GM12878 (cell line): ENCODE results near the gene PHC3.

Experiments
- CREM ChIP-seq: IDR thresholded peaks from 2 replicates; pipeline ENCODE4 v1.6.1; 2014; ENCODE audit warnings: antibody characterized with exemption, low read depth
- MEF2A ChIP-seq: IDR thresholded peaks from 2 replicates; pipeline ENCODE4 v1.6.1; 2011; ENCODE audit warnings: low read depth, mild to moderate bottlenecking, low read length, moderate library complexity; ENCODE audit not compliant: insufficient read depth
- MTA2 ChIP-seq: fragments of 450-650 bp; IDR thresholded peaks from 2 replicates; pipeline ENCODE4 v1.6.1; 2016; ENCODE audit warnings: low read depth, mild to moderate bottlenecking, moderate library complexity
- MXI1 ChIP-seq: fragments of 150-350 bp; IDR thresholded peaks from 2 replicates; pipeline ENCODE4 v1.6.1; 2011; ENCODE audit warnings: low read depth, mild to moderate bottlenecking, inconsistent platforms, low read length, improper control_type of control experiment
- MYC ChIP-seq: IDR thresholded peaks from 2 replicates; pipeline ENCODE4 v1.6.1; 2011; ENCODE audit warnings: mild to moderate bottlenecking, low read length, moderate library complexity, inconsistent platforms; ENCODE audit not compliant: insufficient read depth, insufficient replicate concordance, insufficient read length, severe bottlenecking
- NBN ChIP-seq: fragments of 450-650 bp; IDR thresholded peaks from 2 replicates; pipeline ENCODE4 v1.6.1; 2016
- ZZZ3 ChIP-seq: IDR thresholded peaks from 2 replicates; pipeline ENCODE4 v1.6.1; 2011; ENCODE audit warnings: low read depth; ENCODE audit not compliant: control insufficient read depth, insufficient read length
- TF ChIP-seq, protein P1 (sequence below): fragments of 450-650 bp; IDR thresholded peaks from 2 replicates; pipeline ENCODE4 v1.6.1; 2017; ENCODE audit warnings: mild to moderate bottlenecking
- TF ChIP-seq, protein P2 (sequence below): IDR thresholded peaks from 2 replicates; pipeline ENCODE4 v1.6.1; 2012; ENCODE audit warnings: low read depth, low read length, improper control_type of control experiment
- TF ChIP-seq, protein P3 (sequence below): fragments of 450-650 bp; IDR thresholded peaks from 2 replicates; pipeline ENCODE4 v1.6.1; 2016; ENCODE audit warnings: mild to moderate bottlenecking
- TF ChIP-seq, protein P4 (sequence below), 3 experiments: IDR thresholded peaks in 2 of 3; conservative IDR thresholded peaks in 1 of 3; 2 replicates each; pipeline ENCODE4 v1.5.1; 2011; ENCODE audit warnings: low read depth in 3 of 3, low read length in 3 of 3, mild to moderate bottlenecking in 3 of 3, control low read depth in 2 of 3, moderate library complexity in 2 of 3, inconsistent platforms in 1 of 3, mixed read lengths in 1 of 3; ENCODE audit not compliant: control insufficient read depth in 2 of 3, insufficient read depth in 1 of 3; ENCODE audit errors: extremely low read depth in 1 of 3

DNA sequence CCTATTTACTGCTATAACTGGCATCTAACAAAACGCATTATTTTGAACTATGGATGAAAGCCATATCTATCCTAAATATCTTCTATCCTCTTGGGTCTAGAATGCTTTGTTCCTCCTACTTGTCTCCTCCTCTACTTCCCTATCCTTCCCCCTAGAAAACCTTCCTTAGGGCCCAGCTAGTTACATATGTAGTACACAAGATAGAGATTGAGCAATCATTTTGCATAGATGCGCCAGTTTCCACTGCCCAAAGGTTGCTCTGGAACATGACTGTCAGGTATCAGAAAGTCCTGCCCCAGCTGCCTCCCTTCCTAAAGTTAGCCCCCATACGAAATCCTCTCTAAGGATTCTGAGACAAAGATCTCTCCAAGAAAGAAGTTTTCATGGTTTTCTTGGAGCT lies 88.6 kb downstream of the PHC3 start:
- TF ChIP-seq, protein P1, sequence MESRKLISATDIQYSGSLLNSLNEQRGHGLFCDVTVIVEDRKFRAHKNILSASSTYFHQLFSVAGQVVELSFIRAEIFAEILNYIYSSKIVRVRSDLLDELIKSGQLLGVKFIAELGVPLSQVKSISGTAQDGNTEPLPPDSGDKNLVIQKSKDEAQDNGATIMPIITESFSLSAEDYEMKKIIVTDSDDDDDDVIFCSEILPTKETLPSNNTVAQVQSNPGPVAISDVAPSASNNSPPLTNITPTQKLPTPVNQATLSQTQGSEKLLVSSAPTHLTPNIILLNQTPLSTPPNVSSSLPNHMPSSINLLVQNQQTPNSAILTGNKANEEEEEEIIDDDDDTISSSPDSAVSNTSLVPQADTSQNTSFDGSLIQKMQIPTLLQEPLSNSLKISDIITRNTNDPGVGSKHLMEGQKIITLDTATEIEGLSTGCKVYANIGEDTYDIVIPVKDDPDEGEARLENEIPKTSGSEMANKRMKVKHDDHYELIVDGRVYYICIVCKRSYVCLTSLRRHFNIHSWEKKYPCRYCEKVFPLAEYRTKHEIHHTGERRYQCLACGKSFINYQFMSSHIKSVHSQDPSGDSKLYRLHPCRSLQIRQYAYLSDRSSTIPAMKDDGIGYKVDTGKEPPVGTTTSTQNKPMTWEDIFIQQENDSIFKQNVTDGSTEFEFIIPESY = no peak
- TF ChIP-seq CREM (no peak), ZZZ3 (no peak), MEF2A (no peak), NBN (no peak), MXI1 (no peak), MTA2 (no peak), MYC (no peak)
- TF ChIP-seq, protein P2, sequence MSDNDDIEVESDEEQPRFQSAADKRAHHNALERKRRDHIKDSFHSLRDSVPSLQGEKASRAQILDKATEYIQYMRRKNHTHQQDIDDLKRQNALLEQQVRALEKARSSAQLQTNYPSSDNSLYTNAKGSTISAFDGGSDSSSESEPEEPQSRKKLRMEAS = no peak
- TF ChIP-seq, protein P3, sequence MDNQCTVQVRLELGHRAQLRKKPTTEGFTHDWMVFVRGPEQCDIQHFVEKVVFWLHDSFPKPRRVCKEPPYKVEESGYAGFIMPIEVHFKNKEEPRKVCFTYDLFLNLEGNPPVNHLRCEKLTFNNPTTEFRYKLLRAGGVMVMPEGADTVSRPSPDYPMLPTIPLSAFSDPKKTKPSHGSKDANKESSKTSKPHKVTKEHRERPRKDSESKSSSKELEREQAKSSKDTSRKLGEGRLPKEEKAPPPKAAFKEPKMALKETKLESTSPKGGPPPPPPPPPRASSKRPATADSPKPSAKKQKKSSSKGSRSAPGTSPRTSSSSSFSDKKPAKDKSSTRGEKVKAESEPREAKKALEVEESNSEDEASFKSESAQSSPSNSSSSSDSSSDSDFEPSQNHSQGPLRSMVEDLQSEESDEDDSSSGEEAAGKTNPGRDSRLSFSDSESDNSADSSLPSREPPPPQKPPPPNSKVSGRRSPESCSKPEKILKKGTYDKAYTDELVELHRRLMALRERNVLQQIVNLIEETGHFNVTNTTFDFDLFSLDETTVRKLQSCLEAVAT = no peak
- TF ChIP-seq, protein P4, sequence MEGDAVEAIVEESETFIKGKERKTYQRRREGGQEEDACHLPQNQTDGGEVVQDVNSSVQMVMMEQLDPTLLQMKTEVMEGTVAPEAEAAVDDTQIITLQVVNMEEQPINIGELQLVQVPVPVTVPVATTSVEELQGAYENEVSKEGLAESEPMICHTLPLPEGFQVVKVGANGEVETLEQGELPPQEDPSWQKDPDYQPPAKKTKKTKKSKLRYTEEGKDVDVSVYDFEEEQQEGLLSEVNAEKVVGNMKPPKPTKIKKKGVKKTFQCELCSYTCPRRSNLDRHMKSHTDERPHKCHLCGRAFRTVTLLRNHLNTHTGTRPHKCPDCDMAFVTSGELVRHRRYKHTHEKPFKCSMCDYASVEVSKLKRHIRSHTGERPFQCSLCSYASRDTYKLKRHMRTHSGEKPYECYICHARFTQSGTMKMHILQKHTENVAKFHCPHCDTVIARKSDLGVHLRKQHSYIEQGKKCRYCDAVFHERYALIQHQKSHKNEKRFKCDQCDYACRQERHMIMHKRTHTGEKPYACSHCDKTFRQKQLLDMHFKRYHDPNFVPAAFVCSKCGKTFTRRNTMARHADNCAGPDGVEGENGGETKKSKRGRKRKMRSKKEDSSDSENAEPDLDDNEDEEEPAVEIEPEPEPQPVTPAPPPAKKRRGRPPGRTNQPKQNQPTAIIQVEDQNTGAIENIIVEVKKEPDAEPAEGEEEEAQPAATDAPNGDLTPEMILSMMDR (IDR thresholded peaks at IDR 0.05 in 2 of 3, conservative IDR thresholded peaks at IDR 0.05 in 1 of 3; ENCODE audit: control insufficient read depth in 2 of 3, extremely low read depth in 1 of 3, insufficient read depth in 1 of 3, low read depth in 3 of 3, low read length in 3 of 3) = no peak
